ENCODE data around the gene POLD1. TPM values are rescaled to one million over a fixed set of nuclear protein-coding genes. Genes with fewer than 3 reads are reported as not detected.
A peak's percentile ranks its signal among the peaks of the same experiment; 100 is the strongest.
"Not testable (repeated sequence)": the region's sequence is repeated elsewhere in the genome, so short reads cannot be mapped to it uniquely, and the experiment has no call there.

POLD1 gene
- total RNA-seq, 1 donor from 2014 or later = 16.2 TPM

DNA sequence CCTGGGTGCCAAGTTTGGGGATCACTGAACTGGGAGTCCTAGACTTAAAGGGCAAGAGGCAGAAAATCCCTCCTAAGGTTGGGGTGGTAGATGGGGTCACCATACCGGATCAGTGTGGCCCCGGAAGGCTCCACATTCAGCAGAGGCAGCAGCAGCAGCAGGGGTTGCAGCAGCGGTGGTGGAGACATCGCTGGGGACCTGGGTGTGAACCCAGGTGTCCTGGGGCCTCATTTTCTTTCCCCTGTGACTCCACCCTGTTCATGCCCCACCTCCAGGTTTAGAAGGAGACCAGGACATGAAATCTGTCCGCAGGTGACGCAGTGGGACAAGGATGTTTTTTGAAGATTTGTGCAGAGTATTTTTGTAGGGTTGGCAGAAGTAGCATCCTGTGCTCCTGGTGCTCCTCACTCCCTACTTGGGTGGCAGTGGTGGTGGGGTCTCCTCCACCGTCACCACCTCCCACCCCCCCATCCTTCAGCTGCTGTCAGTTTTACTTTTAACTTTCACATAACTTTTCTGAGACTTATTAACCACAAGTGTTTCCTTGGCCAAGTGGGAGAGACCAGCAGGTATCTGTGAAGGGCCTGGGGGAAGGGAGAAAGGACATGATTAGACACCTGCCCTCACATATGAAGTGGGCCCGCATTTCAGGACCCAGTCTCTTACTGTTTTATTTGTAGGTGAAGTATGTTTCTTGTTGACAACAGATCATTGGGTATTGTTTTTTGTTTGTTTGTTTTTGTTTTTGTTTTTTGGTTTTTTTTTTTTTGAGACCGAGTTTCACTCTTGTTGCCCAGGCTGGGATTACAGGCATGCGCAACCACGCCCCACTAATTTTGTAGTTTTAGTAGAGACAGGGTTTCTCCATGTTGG lies 18.5 kb upstream of the POLD1 start, which contains the start of gene NAPSA:
TSS of gene NAPSA (minus strand) at position 206 of the 873 bp plus-strand sequence. CDS start at position 188, 18 bp downstream.
- no peak for DNase-seq (ENCODE audit: low spot score)

DNA sequence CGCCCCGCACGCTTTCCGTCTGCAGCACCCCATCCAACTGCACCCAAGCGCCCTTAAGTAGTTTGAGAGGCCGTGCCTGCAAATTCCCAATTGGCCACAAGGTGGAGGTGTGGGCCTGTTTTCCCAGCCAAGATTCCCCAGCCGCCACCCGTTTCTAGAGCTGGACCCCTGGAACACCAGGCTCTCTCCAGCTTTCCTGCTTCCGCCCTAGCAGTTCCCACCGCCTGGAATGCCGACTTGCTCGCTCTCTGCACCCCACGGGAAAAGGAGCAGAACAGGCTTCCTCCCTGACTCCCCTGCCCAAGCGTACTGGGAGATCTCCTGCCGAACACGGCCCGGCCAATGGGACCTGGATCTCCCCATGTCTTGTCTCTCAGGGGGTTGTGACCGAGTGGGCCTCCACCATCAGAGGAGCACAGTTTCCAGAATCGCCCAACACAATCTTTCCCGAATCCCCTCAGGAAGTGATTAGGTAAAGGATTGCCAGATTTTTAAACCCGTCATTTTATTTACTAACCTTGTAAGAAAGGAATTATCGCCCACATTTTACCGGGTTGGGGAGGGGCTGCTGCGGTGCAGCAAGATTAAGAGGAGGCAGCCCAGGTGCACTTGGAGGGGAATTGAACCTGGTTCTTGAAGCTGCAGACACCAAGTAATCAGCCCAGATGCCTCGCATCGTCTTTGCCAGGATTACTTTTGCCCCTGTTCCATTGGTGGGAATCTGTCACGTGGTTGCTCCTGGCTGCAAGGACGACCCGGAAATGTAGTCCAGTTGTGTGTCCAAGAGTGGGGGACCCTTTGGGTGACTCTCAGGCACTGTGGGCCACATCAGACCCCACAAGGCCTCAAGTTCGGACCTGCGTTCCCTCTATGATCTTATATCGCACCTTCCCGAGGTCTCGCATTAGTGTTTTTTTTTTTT lies 15.2 kb upstream of the POLD1 start:
- peak; percentile 93 for DNase-seq (ENCODE audit: low spot score)

DNA sequence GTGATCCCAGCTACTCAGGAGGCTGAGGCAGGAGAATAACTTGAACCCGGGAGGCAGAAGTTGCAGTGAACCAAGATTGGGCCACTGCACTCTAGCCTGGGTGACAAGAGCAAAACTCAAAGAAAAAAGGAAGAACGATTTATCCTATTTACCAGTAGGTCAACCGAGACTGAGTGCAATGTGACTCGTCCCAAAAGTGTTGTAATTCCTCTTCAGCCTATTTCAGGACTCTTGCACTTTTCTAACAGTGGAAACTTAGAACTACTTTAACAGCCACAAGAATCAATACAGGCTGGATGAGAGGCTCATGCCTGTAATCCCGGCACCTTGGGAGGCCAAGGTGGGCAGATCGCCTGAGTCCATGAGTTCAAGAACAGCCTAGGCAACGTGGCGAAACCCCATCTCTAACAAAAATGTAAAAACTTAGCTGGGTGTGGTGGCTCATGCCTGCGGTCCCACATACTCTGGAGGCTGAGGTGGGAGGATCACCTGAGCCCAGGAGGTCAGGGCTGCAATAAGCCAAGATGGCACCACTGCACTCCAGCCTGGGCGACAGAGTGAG lies 12.2 kb upstream of the POLD1 start:
- no peak for DNase-seq (ENCODE audit: low spot score)

DNA sequence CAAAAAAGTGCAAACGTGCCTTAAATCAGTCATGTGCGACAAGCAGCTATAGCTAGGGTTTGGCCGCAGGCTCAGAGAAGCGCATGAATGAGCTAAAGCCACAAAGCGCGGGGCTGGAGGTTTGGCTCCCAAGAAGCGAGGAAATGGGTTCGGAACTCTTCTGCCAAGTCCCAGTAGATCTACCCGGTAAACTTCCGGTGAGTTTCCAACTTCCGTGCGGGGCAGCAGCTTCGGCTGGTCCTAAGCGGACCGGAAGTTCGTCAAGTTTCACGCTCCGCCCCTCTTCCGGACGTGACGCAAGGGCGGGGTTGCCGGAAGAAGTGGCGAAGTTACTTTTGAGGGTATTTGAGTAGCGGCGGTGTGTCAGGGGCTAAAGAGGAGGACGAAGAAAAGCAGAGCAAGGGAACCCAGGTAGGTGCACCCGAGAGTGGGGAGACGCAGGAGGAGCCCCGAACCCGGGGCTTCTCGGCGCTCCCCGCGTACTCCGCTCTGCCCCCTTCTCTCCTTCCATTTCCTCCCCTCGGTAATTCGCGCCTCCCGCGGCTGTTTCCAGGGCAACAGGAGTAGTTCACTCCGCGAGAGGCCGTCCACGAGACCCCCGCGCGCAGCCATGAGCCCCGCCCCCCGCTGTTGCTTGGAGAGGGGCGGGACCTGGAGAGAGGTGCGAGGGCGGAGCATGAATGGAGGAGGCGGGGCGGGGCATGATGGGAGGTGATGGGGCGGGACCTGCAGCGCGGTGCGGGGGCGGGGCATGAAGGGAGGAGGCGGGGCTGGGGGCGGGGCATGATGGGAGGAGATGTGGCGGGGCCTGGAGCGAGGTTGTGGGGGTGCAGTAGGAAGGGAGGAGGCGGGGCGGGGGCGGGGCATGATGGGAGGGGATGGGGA lies 7.7 kb upstream of the POLD1 start, which contains the start of gene NR1H2:
TSS of gene NR1H2 (plus strand) at position 292 of the 885 bp plus-strand sequence. CDS start 1,149 bp downstream, outside the sequence.
- peak; percentile 97 for DNase-seq (ENCODE audit: low spot score)

DNA sequence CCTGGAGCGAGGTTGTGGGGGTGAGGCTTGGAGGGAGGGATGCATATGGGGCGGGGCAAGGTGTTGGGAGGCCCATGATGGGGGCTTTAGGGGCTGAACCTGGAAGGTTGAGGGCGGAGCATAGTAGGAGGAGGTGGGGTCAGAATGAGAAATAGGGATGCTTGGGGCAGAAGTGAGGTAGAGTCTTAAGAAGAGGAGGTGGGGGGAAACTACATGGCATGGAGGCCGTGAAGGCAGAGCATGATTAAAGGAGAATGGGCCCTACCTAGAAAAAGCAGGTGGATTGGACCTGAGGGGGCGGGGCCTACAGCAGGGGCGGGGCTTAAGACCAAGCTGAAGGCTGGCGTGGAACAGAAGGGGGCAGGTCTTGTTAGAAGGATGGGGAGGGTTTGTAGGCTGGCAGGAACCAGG lies 7.1 kb upstream of the POLD1 start:
- no peak for DNase-seq (ENCODE audit: low spot score)

DNA sequence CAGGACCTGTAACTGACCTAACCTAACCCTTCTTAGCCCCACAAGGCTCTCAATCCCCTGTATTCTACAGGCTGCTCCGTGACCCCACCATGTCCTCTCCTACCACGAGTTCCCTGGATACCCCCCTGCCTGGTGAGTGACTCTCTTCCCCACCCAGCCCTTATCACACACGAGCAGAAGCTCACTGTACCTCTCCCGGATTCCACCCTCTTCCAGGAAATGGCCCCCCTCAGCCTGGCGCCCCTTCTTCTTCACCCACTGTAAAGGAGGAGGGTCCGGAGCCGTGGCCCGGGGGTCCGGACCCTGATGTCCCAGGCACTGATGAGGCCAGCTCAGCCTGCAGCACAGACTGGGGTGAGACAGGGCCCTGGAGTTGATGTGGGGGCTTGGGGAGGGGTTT lies 6.6 kb upstream of the POLD1 start:
- no peak for DNase-seq (ENCODE audit: low spot score)

DNA sequence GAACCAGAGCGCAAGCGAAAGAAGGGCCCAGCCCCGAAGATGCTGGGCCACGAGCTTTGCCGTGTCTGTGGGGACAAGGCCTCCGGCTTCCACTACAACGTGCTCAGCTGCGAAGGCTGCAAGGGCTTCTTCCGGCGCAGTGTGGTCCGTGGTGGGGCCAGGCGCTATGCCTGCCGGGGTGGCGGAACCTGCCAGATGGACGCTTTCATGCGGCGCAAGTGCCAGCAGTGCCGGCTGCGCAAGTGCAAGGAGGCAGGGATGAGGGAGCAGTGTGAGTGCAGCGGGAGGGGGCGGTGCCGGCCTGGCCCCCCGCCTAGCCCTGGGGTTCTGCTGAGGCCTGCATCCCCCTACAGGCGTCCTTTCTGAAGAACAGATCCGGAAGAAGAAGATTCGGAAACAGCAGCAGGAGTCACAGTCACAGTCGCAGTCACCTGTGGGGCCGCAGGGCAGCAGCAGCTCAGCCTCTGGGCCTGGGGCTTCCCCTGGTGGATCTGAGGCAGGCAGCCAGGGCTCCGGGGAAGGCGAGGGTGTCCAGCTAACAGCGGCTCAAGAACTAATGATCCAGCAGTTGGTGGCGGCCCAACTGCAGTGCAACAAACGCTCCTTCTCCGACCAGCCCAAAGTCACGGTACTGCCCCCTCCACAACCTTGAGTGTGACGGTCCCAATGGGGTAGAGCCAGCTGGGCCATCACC lies 5.8 kb upstream of the POLD1 start:
- no peak for DNase-seq (ENCODE audit: low spot score)

DNA sequence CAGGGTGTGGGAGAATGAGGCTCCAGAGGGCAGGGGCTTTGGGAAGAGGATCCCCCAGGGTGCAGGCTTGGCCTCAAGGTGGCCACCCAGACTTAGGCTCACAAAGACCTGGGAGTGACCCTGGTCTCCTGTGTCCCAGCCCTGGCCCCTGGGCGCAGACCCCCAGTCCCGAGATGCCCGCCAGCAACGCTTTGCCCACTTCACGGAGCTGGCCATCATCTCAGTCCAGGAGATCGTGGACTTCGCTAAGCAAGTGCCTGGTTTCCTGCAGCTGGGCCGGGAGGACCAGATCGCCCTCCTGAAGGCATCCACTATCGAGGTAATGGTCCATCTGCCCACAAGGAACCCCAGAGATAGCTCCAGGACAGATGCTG lies 5.3 kb upstream of the POLD1 start:
- DNase-seq (ENCODE audit: low spot score) = no peak

DNA sequence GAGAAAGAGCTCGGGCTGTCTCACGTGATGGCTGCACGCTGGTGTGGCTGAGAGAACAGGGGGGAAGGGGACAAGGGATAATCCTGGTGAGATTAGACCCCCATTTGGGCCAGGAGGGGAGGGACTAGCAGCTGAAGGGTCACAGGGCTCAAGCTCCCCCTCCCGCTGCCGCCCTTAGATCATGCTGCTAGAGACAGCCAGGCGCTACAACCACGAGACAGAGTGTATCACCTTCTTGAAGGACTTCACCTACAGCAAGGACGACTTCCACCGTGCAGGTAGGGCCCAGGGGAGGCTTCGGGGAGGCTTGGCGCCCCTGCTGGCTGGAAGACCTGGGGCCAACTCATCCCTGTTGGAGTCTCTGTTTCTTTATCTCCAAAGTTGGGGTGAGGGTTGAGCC lies 4.5 kb upstream of the POLD1 start:
- DNase-seq (ENCODE audit: low spot score) = no peak

DNA sequence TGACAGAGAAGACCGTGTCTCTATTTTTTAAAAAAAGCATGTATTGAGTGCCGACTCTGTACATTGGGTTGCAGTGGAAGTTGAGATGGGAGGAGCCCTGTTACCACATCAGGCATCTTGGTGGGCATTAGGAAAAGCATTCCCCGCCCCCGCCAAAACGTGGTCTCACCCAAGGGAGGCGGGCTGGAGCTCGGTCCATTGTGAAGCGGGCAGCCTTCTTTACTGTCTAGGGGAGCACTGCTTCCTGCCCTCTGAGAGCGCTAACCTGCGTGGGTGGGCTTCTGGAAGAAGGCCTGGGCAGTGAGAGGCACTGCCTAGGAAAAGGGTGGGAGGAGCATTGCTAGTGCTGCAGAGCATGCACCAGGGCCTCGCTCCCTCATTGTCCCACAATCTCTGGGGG lies 4.0 kb upstream of the POLD1 start:
- DNase-seq (ENCODE audit: low spot score) = no peak

DNA sequence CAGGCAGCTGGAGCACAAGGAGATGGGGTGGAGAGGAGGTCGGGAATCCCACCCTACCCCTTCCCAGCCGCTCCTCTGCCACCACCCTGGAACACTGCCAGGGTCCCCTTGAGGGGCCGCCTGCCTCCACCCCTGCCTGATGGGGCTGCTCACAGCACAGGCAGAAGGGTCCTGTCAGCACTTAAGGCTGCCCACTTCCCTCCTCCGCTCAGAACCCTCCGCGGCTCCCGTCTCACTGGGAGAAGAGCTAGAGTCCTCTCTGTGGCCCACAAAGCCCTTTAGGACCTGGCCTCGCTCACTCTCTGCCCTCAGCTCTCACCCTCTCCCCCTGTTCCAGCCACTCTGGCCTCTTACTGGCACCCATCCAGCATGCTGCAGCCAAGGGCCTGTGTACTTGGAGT lies 3.4 kb upstream of the POLD1 start:
- DNase-seq (ENCODE audit: low spot score) = no peak

DNA sequence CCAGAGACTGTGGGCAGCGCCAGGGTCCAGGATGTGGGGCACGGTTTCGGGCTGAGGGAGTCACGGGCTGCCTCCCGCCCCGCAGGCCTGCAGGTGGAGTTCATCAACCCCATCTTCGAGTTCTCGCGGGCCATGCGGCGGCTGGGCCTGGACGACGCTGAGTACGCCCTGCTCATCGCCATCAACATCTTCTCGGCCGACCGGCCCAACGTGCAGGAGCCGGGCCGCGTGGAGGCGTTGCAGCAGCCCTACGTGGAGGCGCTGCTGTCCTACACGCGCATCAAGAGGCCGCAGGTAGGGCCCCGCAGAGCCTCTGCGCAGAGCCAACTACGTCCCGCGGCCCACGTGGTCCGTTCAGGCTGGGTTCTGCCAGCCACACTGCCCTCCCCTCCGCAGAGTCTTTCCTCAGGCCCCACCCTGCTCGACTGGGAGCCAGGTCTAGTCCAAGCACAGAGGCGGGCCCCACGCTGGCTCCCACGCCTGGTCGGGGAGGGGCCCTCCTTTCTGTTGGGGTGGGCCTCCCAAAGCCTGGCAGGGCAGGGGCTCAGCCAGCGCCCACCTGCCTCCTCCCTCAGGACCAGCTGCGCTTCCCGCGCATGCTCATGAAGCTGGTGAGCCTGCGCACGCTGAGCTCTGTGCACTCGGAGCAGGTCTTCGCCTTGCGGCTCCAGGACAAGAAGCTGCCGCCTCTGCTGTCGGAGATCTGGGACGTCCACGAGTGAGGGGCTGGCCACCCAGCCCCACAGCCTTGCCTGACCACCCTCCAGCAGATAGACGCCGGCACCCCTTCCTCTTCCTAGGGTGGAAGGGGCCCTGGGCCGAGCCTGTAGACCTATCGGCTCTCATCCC lies 2.0 kb upstream of the POLD1 start:
- no peak for DNase-seq (ENCODE audit: low spot score)

DNA sequence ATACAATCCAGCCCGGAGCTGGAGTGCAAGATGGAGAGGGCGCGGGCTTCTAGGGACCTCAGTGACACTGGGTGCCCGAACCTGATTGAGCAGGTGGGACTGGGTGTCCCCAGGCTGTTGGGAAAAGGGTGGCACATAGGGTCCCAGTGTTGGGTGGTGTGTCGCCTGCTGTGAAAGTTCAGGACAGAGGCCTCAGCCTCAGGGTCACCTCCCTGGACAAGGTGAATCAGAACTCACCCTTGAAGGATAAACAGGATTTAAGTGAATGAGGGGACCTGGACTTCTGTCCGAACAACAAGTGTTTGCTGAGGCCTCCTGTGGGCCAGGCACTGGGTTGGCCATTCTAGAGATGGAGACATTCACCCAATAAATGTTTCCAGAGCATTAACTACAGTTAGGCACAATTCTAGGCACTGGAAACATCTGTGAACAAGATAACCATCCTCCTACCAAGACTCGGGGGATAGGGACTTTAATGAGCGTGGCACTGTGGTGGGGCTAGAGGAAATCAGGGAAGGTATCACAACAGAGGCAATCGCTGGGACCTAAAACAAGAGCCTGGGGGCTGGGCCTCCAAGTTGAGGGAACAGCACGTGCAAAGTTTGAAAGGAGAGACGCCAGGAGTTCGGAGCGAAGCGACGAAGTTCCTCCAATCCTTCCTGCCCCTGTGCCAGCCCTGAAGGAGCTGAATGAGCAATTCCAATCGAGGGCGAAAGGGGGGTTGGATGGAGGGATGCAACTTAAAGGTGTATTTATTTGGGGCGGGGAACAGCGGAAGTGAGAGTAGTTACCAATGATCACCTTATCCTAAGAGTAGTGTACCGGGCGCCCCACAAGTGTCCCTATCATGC lies 921 bp upstream of the POLD1 start:
- no peak for DNase-seq (ENCODE audit: low spot score)

DNA sequence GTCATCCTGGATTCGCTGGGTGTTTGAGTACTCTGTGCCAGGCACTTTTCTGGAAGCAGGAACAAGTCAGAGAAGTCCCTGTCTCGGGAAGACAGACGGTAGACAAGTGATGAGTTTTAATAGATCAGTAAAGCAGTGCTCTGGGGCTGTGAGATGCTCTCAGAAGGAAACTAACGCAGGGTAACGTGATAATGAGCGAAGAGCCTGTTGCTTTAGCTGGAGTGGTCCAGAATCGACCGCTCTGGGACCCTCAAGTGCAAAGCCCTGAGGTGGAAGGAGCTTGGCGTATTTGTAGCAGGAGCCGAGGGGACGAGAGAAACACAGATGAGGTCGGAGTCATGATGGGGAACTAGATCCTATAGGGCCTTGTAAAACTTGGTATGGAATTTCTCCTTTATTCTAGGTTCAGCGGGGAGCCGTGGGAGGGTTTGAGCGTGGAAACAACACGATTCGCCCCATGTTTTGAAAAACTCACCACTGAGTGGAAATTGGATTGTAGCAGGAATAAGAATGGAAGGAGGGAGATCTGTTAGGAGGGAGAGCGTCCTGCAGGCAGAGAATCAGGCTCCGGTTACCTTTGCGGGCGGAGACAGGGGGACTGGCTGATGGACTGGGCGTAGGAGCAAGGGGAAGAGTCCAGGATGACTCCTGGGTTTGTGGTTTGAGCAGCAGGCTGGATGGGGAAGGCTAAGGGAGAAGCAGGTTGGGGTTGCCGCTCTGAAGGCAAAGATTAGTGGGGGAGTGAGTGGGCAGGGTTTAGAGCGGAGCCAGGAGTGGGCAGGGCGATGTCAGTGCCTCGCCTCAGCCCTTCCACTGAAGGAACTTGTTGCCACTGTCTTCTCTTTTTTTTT lies 763 bp downstream of the POLD1 start:
- DNase-seq (ENCODE audit: low spot score) = no peak

DNA sequence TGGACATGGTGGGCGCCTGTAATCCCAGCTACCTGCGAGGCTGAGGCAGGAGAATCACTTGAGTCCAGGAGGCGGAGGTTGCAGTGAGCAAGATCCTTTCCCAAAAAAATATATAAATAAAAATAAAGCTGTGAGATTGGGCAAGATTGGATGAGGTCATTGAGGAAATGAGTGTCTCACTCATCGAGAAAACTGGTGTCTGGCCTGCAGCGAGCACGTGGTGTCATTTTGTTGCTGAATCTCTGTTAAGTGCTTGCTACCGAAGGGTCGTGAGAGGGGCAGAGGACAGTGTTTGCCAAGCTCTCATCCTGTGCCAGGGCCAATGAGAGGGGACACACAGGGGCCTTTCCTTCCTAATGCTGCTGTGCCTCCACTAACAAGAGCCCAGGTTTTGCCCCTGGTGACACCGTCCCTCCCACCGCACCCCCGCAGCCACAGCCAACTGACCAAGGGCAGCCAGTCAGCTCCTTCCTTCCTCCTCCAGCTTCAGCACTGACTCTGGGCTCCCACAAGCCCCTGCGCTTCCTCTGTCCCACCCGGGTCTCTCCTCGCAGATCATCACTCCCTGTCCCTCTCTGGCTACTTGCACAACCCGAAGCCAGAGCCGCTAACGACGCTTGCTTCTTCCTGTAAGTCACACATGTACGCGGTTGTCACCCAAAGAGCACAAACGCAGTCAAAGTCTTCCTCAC lies 3.2 kb downstream of the POLD1 start:
- no peak for DNase-seq (ENCODE audit: low spot score)

DNA sequence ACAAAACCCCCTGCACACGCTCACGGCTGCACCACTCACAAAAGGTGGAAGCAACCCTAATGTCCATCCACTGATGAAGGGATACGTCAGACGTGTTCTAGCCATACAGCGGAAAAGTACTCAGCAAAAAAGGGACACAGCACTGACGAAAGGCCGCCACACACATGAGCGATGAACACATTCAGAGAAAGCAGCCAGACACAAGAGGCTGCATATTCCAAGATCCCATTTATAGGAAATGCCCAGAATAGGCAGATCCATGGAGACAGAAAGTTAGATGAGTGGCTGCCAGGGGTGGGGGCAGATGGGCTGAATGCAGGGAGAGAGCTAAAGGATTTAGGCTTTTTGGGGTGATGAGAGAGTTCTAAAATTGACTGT lies 3.7 kb downstream of the POLD1 start:
- DNase-seq (ENCODE audit: low spot score) = no peak

DNA sequence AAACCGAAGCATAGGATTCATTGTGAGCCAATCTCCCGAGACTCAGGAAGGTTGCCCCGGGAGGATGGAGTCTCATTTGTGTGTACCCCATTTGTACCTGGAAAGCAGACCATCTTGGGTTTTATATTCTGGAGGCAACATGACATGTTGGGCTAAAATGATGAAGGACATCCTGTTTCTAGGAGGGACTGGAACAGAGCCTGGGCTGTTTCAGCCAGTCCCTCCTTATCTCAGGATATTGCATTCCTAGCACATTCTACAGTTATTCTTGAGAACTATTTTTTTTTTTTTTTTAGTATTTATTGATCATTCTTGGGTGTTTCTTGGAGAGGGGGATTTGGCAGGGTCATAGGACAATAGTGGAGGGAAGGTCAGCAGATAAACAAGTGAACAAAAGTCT lies 6.1 kb downstream of the POLD1 start:
- DNase-seq (ENCODE audit: low spot score) = not testable (repeated sequence)

Data from mucosa of gallbladder (tissue), 1 donor.